ENCODE results near the gene KCNA5.

The KCNA5 gene

DNA sequence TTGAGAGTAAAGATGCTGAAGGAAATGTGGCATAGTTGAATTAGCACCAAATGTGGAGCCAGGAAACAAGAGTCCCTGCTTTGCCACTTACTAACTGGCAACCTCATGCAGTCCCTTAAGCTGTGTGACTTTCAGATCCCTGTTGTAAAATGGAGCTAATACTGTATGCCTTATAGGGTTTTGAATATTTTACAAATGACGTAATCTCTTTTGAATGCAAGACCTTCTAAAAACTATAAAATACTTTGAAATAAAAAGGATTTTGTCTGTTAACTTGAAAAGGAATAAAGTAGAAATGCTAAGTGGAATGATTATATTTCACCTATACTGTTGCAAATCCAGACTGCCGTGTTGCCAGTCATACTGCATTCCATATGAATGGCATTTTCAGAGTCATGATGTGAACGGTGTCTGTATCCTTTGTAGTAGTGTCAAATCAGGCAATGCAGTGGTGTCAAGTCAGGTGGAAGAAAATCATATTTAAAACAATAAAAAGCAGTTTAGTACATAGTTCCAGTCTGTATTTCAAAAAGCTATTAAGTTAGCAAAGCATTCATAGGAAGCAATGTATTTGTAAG is 21.3 kb downstream of the KCNA5 start:
- no peak for DNase-seq (ENCODE audit: low read depth, low spot score)

DNA sequence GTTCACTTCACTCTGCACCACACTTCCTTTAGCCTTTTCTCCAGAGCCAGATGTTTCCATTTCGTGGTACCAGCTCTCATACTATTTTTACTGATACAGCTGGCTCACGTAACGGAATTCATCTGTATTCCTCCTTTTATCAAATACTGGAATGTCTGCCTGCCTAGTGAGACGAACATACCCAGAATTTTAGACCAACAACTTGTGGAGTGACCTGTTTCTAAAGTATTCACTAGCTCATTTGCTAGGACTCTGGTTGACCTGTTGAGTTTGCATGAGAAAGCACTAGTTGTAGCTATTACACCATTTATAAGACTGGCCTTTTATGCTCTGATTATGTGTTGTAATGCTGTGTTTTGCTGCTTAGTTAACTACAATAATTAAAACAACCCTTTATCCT is 22.6 kb downstream of the KCNA5 start:
- no peak for DNase-seq (ENCODE audit: low read depth, low spot score)

DNA sequence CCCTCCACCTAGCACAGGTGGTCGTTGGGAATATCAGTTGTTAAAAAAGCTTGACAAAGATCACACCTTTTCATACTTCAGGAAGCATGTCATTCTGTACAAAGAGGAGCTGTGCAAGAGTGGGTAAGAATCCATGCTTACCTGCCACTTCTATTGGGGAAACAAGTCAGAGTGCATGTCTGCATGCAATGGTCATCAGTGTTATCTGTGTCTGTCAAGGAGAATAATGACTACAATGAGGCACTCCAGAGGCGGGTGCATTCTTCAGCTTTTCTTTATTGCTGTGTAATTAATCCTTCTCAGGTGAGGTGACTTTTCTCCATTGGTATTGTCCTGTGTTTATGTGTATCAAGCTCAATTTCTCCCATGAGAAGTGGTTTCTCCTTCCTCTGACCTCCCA is 24.4 kb downstream of the KCNA5 start:
- no peak for DNase-seq (ENCODE audit: low read depth, low spot score)

DNA sequence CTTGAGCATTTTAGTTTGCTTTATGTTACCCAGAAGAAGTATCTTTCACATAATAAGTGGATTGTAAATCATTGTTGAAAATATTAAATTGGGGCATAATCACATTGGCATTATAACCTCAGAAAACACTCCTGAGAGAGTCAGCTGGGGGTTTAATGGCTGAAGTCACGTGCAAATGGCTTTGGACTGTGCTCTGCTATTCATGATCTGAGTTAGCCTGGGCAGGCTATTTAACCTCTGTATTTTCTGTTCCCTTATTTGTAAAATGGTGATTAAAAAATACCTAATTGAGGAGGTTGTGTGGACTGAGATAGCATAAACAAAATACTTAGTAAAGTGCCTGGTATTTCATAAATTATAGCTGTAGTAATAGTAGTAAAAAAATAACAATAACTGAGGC is 24.9 kb downstream of the KCNA5 start:
- DNase-seq (ENCODE audit: low read depth, low spot score) = no peak

DNA sequence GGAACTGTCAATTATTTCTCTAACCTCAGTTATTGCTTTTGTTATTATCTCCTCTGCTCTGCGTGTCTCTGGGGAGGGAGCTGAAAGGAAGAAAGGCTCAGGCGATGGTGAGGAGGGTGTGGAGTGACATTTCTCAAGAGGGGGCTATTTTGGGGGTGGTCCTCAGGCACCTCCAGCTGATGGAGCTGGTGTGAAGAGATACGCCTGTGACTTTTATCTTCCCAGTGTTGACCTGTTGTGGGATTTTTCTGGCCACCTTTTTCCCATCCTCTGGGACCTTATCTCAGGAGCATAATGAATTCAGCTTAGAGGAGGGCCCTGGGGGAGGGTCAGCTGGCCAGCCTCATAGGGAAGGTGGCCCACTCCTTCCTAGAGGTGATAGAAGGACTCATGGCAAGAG is 26.4 kb downstream of the KCNA5 start:
- no peak for DNase-seq (ENCODE audit: low read depth, low spot score)

DNA sequence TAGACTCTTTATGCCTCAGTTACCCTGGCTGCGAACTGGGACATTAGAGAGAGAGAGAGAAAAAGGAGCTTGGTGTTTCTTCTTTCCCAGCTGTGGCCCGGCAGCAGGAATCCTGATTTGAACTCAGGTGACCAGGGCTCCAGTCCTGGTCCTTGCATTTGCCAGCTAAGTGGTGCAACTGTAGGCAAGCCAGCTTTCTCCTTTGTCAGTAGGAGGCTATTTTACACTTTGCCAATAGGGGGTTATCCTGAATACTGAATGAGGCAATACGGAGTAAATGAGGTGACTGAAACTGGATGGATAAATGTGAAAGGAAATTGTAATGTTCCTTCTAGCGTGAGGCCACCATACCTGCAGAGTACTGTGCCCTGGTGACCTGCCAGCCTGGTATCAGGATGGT is 27.8 kb downstream of the KCNA5 start:
- no peak for DNase-seq (ENCODE audit: low read depth, low spot score)

DNA sequence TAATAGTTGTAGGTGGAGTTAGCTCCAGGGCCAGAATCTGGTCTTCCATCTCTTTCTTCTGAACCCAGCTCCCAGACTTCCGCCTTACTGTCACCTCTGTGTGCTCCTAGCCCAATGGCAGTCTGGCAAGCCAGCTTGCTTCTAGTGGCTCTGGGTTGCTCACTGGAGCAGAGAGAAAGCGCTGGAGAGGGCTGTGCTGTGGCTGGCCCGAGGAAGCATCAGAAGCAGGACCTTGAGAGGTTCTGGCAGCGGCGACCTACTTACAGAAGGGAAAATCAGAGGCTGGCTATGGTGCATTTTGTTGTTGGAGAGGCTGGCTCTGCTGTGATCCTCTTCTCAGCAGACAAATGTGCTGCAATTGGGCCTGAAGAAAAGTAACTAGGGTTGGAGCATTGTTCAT is 28.6 kb downstream of the KCNA5 start:
- DNase-seq (ENCODE audit: low read depth, low spot score) = no peak

DNA sequence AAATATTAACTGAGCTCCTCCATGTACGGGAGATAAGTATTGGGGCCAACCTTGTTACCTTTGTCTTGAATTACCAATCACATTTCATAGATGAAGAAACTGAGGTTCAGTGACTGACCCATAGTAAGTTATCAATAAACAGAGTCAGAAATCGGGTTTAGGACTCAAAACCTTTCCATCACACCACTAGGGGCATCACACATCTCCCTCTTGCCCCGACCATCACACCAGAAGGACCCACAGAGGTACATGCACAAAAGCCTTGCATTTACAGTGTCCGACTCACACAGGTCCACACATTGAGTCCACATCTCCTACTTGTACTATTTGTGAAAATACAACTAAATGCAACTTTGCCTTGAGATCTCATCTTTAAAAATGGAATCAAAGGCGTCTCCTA is 29.4 kb downstream of the KCNA5 start:
- no peak for DNase-seq (ENCODE audit: low read depth, low spot score)

DNA sequence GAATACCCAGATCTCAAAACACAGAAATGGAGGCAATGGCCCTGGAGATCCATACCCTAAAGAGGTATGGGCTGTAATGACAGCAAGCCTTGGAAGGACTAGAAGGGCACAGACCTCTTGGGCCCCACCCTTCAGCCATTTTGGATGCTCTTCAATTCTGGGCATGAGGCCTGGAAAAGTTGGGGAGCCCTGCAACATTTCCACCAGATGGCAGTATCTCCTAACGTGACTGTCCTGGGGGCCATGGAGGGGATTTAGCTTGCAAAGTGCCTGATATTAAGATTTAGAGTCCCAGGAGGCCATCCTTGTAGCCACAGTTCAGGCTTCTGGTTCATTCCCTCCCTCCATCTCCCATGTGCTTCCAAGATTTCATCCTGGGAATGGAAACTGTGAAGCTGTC is 30.2 kb downstream of the KCNA5 start:
- DNase-seq (ENCODE audit: low read depth, low spot score) = peak; percentile 26

DNA sequence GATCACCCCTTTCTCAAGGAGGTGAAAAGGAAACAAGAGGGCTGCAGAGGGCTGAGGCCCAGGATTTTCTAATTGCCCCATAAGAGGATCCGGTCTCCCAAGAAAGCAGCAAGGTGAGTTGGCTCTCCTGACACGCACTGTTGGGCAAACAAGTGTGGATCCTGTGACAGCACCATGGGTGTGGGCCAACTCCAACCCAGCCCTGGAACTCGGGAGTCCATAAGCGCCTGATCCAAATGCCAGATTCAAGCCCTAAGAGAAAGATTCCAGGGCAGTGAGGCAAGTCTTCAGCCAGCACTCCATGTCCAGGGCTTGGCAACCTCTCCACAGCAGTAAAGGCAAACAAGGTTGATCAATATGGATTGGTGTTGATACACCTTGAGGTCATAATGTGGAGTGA is 33.1 kb downstream of the KCNA5 start:
- no peak for DNase-seq (ENCODE audit: low read depth, low spot score)

DNA sequence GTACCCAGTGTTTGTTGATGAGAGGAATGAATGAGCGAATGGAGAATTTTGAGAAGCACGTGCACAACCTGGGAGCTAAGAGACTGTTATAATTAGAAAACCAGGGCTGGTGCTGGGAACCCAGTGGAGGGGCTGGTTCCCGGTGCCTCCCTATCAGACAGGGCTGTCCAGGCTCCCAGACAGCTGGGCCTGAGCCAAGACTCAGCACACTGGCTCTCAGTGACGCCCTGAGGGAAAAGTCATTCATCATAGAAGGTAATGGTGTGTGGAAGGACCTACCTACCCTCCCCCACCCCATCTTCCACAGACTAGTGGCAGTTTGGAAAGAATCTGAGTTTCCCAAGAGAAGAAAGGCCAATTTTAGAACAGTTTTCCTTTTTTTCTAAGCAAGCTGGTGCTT is 34.7 kb downstream of the KCNA5 start:
- peak; percentile 48 for DNase-seq (ENCODE audit: low read depth, low spot score)

DNA sequence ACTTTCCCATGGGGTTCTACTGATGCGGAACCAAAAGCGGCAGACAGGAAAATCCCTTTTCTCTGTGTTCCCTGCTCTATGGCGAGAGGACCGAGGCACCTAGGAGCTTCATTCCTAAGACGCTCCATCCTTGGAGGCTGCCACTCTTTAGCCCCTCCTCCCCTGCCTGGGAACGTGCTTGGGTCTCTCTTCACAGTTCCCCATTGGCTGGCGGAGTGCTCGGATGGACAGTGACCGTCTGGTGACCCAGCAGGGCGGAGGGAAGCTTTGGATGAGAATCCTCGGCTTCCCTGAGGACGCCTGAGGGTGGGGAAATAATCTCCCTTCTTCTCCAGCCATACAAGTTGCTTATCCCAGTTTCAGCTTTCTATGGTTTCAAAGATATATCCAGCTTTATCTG is 37.3 kb downstream of the KCNA5 start:
- DNase-seq (ENCODE audit: low read depth, low spot score) = no peak

DNA sequence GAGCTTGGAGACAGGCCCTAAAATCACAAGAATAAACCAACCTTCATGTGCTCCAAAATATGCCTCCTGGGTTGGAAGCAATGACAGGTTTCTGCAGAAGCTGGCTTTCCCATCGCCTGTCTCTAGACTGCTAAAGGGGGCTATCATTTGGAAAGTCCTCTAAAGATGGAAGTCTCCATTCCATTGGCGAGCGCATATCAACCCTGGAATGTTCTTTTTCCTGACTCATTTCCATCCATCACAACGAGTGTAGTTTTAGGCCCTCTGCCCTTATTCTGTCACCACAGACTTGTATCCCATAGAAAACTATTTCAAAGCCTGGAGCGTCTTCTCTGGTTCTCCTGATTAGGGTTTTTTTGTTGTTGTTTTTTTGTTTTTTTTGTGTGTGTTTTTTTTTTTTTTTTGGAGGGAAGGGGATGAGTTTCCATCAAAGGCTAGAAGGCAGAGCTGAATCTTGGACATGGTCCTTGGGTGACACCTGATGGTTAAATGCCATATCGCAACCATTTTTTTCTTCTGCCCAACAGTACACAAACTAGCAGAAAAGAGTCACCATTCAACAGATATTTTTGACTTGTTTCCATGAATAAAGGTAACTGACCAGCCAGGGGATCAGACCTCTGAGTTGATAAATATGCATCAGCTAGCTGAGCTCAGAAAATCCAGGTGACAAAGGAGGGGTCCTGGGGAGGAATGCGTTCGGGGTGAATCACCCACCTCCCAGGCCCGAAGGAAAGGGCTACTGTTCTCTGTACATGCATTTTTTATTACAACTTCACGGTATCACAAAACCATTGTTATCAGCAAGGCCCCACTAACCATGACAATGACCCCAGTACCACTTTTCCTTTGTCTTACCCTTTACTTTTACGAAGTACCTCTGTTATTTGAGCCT is 40.5 kb downstream of the KCNA5 start:
- DNase-seq (ENCODE audit: low read depth, low spot score) = peak; percentile 82

DNA sequence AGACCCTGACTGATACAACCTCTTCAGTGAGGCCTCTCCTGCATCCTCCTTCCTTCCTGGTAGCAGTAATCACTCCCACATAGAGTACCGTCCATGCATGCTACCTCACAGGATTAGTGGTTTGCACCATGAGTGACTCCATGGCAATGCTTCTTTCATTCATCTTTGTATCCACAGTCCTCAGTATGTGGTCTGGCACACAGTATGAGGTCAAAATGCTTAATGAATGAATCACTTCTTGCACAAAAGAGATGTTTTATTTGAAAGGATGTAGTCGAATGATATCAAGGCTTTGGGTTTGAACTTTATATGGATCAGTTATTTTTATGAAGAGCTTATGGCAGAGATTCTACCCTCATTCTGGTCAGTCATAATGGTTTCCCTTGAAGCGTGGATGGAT is 42.2 kb downstream of the KCNA5 start:
- DNase-seq (ENCODE audit: low read depth, low spot score) = peak; percentile 94

DNA sequence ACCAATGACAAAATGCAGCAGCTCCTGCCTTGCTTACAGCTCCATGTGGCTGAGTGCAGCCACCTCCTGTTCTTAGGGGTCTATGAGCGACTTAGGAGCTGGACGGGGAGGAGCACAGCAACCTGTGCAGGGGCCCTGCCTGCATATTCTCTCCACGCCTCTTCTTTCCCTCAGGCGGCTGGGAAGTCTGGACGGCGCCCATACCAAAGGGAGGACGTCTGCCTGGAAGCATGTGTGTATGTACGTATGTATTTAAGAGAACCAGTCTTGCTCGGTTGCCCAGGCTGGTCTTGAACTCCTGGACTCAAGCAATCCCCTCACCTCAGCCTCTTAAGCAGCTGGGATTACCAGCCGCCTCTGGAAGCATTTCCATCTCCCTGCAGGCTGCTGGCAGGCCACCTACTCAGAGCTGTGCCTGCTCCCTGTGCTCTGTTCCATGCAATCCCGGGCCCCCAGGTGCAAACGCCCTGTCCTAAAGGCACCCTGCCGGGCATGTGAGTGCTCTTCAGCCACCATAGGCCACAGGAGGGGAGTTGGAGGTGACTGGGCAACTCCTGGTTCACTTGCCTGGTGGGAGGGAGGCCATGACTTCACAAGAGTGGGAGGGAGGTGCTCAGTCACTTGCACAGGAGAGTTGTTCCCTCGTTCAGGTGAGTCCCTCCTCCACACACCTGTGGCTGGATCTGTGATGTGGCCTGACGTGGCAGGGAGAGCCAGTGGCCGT is 44.3 kb downstream of the KCNA5 start:
- no peak for DNase-seq (ENCODE audit: low read depth, low spot score)

DNA sequence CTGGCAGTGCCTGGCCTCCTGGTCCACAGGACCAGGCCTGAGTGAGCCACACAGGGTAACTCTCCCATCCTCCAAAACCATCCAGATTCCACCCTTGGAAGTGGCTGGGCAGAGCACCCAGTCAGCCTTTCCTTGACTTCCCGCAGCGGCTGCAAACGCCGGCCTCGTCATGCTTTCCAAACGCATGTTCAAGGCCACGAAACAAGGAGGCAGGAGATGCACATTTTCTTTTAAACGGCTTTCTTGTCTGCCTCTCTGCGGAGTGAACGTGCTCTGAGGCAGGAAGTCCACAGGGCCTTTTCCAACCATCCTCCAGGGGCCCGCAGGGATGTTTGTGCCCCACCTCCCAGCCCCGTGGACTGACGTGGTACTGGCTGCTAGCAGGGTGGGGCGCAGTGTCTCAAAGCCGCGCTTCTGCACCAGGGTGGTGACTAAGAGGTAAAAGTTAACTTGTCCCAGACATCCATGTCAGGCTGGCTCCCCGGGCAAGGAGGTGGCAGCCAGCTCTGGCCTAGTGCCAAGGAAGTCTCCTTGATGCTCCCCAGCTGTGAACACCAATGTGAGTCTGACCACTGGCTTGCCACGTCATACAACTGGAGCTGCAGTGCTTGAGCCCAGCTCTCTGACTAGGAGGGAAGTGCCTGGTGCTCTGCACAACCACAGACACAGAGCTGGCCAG is 45.0 kb downstream of the KCNA5 start:
- peak; percentile 42 for DNase-seq (ENCODE audit: low read depth, low spot score)

DNA sequence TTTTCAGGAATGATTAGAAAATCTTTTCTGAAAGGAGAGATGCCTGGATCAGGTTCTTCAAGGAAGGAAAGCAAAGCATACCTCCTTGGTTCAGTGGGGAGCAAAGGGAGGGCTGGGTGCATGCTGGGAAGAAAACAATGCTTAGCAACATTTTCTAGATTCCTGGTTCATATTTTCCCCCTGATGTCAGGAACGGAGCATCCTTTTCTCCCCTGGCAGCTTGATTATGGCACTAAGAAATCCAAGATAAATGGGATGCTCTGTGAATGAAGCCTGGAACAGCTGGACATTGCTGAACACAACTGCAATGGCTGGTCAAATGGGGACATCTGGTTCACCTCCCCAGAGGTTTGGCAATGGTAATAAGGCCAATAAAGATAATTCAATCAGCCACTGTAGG is 50.9 kb downstream of the KCNA5 start:
- DNase-seq (ENCODE audit: low read depth, low spot score) = peak; percentile 22

DNA sequence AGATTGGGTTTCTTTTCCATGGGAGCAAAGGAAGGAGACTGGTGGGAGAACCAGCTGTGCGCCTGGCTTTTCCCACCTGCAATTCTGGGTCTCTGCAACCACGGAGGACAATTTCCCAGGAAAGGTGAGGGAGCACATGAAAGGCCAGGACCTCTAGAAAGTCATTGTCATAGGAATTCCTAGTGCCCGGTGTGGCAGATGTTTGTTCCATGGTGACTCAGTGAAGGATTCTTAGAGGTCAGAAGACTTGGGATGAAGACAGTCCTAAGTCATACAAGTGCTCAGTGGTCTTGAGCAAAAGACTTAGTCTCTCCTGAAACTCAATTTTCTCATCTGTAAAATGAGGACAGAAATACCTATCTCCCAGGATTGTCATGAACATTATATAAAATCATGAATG is 51.3 kb downstream of the KCNA5 start:
- DNase-seq (ENCODE audit: low read depth, low spot score) = no peak
